Lung microvascular endothelial cell (primary cell): Measurements from ENCODE around the gene DDX1. TPM values are rescaled to one million over a fixed set of nuclear protein-coding genes. Genes with fewer than 3 reads are reported as not detected.
A peak's percentile ranks its signal among the peaks of the same experiment; 100 is the strongest.

ENCODE experiments used
- DNase-seq, 2 donors: peaks; one replicate each; pipeline versions ENCODE4 v3.0.0 to v3.0.0-alpha.2; 2010; ENCODE audit warnings: low read depth in 2 of 2
- total RNA-seq: library from RNA; depleted of rRNA; stranded (reverse); fragments of >200 nt; gene quantifications from 2 replicates; pipeline ENCODE4 v1.2.1, GENCODE V29; 2014

The DDX1 gene
- total RNA-seq, 1 donor from 2014 or later: 61.5 TPM

DNA sequence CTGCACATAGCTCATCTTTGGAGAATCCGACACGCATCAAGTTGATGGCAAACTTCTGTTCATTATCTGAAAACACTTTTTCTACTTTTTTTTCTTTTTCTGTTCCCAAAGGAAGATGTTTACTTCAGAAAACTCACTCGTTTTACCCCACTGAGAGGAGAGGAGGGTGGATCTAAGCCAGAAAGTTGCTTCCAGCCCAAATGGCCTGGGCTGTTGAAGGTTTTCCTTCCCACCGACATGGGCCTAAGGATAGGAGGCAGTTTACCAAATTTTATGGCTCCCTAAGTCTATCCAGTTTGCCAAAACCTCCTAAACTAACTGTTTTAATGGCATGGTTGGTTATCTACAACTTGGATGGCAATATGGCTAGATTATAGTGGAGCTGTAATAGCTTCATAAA, 70.4 kb downstream of the DDX1 start:
- DNase-seq: no peak

- no peak for DNase-seq
Observed at GRCh38 chr2:15662579-15662978, 70.9 kb downstream of the DDX1 start.

- no peak for DNase-seq
Observed at GRCh38 chr2:15663802-15664201, 72.1 kb downstream of the DDX1 start.

- no peak for DNase-seq
Observed at GRCh38 chr2:15664273-15665066, 72.8 kb downstream of the DDX1 start.

DNA sequence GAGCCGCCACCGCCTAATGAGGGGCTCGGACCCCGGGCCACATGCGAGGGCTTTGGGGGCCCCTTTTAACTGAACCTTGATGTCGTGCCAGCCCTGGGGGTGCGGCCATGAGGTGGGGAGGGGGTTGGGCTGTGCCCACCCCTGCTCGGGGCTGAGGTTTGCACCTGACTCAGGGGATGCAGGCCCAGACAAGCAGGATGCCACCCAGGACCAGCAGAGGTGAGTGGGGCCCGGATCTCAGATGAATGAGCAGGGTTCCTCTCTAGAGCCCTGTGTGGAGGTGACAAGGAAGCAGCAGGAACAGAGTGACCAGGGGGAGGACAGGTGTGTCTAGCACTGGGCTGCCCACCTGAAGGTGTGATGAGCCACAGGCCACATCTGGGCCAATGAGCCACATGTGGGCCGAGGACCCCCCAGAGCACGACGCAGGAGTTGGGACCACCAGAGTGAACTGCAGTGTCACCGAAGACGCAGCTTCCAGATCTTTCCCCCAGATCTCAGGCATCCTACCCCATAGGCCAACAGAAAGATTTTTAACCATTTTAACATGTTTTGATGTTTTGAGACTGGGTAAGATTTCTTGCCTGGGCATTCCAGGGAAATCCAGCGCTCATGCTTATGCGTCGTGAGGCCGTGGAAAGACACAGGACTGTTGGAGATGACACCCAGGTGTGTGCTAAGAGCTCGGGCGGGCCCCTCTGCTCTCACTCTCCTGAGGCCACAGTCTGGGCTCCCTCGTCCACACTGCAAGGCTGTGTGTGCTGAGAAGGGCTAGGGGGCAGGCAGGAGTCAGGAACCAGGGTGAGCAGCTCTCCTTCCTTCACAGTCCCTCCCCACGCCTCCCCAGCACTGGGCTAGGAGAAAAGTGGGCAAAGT, 73.6 kb downstream of the DDX1 start:
- no peak for DNase-seq

- no peak for DNase-seq
Observed at GRCh38 chr2:15665943-15666460, 74.3 kb downstream of the DDX1 start.

DNA sequence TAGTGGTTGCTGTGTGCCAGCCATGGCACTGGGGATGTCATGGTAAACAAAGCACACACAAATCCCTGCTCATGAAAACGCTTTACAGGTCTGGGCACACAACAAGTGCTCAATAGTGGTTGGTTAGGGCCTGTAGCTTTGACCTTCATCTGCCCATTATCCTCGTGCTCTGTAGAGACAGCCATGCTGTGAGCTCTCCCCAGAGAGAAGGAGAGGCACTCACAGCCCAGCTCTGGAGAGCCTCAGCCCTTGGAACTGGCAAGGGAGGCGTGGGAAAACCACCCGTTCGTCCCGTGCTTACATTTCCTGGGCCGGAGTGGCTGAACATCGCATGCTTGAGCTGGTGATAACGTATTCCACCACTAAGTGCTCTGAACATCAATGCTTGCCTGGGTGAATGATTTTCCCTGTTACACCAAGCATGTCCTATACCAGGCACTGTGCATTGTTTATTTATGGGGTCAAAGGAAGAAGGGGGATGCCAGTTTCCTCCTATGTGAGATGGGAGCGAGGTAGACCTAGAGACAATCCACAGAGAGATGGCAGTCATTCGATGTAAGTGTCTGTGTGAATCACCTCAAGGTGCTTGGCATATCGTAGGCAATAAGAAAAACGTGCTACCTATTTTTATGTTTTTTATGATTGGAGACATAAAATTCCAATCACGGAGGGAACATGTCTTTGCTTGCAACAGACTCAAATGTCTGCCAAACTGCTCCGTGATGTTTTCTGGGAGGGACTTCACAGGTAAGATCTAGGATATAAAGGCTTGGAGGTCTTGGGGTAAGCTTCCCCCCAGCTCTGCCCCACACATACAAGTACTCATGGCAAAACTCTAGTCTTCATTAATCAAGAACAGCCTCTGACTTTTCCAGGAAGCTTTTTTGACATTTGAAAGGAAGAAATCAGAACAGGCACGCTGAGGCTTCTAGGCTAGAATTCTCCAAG, 75.5 kb downstream of the DDX1 start:
- peak in 1 of 2 donors; percentile 64 for DNase-seq

DNA sequence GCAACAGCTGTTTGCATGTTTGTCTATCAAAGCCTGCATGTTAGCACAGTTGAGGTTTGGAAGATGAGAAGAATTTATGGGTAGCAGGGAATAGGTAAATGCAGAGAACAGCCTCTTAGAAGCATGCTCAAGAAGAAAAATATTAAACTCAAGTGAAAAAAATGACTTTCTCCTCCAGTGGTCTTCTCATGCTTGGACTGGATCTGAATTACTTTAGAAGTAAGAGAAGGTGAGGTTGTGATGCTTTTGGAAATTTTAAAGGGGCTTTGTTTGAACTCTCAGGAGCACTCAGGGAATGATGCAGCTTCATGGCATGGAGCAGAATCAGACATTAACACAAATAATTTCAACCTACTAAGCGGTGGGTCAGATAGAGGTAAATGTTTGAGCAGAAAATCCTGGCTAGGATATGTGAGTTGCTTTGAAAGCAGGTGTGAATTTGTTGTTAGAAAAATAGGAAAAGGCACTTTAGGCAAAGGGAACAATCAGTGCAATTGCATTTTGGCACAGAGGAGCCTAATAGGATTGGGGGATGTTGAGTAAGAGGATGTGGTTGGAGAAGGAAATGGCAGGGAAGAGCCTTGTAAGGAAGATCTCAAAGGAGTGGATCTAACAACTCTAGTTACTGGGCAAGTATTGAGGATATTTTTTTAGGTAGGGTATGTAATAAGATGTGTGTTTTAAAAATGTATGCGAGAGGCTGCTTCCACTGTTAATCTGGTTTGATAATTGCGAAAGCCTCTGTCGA, 76.3 kb downstream of the DDX1 start:
- peak in 1 of 2 donors; percentile 78 for DNase-seq

DNA sequence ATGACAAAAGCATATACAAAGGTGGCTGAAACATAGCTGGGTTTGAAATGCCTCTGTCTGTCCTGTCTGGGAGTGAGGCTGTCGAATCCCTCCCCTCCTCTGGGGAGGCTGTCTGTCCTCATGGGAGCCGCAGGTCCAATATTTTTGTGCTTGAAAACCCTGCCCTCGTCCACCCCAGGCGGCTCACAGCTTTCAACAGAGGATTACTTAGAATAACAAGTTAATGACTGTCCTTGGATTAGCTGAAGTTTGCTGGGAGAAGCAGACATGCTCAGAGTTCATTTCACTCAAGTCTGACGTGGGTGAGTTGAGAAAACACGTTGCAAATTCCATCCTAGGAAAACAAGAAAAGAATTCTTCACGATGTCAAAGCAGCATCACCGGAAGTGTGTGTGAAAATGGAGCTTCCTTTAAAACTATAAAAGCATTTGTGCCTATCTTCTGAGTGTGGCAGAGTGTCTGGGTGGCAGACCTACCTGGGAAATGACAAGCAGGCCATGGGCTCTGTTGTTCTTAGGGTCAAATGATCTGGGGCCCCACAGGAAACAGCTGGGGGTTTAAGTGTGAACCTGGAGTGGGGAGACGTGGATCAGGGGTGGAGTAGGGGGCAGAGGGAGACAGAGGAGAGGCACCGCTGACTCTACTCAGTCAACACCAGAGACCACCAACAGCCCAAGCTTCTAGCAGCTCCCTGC, 77.1 kb downstream of the DDX1 start:
- peak in 1 of 2 donors; percentile 62 for DNase-seq

GRCh38 chr2:15669375-15669910, 77.8 kb downstream of the DDX1 start:
- no peak for DNase-seq

- no peak for DNase-seq
Observed at GRCh38 chr2:15670469-15670868, 78.8 kb downstream of the DDX1 start.

DNA sequence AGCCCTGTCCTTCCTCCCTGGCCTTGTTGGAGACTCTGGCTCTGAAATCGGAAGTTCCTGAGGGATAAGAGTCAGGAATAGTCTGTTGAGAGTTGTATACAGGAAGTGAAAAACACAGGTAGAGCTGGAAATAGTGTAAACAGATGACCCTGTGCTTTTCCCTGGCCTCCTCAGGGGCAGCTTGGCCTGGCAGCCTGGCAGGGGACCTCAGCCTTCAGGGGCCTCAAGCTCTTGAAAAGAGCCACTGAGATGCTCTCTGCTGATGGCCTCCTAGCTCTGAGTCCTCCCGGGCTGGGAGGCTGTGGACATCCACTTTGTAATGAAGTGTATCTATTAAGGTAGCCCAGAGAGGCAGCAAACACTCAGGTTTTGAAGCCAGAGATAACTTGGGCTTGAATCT, 79.3 kb downstream of the DDX1 start:
- no peak for DNase-seq

- no peak for DNase-seq
Observed at GRCh38 chr2:15671409-15671808, 79.7 kb downstream of the DDX1 start.

DNA sequence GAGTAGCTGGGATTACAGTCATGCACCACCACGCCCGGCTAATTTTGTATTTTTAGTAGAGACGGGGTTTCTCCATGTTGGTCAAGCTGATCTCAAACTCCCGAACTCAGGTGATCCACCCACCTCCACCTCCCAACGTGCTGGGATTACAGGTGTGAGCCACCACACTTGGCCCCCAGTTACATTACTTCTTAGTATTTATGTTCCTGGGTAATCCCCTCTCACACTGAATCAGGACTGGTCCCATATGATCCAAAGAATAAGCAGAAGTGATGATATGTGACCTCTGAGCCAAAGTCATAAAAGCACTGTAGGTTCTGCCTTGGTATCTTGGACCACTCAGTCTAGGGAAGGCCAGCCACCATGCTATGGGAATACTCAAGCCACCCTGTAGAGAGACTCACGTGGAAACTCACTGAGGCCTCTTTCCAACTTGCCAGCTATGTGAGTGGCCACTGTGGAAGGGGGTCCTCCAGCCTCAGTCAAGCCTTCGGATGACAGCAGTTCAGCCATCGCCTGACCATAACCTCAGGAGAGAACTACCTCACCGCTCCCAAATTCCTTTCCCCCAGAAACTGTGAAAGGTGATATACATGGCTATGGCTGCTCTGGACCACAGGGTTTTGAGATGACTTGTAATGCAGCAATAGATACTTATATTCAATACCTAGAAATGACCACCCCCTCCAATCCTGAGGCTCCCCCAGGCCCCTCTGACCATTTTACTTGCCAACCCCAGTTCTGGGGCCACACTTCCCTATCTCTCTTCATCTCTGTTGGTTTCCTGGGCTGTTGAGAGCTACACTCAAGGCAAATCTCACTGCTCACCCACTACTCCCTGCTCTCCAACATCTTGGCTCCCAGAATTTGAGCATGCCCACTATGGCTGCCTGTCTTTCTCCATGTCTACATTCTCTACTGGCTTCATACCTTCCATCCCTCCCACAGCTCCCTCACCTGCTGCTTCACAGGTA, 80.5 kb downstream of the DDX1 start:
- DNase-seq: no peak

DNA sequence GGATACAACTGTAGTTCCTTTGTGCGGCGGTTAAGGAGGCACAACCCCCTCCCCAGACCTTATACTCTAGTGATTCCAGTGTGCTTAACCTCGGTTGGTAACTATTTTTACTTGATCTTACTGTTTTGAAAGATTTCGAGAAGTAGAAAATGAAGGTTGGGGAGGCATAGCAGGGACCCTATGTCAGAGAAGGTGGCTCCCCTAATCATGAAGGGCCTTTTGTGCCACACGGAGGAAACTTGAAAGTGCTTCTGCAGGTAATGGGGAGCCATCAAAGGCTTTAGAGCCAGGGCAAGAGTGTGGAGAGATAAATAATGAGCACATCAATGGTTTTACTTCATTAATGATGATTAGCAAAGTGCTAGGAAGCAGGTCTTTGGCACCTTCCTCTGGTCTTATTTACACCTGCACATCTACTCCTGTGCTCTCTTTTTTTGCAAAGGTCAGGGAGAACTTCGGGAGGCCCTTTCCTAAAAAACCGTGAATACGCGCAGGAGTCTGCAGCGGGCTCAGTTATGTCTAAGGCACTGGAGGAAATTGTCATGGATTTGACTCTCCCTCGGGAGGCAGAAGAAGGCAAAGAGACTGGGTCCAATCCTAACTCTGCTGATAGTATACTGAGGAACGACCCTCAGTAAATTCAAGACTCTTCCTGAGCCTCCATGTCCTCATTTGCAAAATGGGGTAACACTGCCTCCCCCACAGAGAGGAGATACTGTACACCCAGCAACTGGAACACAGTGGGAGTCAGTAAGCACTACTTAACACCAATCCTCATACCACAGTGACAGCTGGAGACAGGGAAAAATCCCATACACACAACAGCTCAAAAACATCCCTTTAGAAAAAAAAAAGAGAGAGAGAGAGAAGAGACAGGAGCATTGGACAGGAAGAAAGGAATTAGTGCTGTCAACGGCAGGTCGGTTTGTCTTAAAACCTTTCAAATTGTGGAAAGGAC, 81.6 kb downstream of the DDX1 start:
- no peak for DNase-seq

DNA sequence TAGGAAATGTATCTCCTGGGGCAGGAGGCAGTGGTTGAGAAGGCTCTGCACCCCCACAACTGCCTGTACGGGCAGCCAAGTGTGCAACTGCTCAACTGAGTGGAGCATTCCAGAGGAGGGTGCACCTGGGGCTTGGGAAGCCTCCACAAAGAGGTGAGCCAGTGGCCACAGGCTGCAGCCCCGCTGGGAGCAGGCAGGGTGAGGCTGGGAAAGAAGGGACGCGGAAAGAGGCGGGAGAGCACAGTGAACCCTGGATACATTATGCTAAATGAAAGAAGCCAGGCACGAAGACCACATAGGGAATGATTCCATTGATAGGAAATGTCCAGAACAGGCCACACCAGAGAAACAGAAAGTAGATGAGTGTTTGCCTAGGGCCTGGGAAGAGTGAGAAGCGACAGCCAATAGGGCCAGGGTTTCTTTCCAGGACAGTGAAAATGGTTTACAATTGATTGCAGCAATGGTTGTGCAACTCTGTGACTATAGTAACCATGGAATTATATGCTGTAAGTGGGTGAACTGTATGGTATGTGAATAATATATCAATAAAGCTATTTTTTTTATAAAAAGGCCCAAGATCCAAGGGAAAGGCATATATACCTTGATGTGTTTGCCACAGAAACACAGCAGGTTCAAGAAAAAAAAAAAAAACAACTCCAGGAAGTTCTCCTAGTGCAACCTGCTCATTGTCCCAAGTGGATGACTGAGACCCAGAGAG, 82.4 kb downstream of the DDX1 start:
- DNase-seq: peak; percentile 57 to 70
